Hepatocyte (in vitro differentiated cells): Measurements from ENCODE around the gene PHF12.

Source experiments
- CTCF ChIP-seq: fragments of 200-600 bp; sonication (generic); IDR thresholded peaks from 2 replicates; pipeline ENCODE4 v1.5.1; 2016; ENCODE audit warnings: antibody characterized with exemption, mild to moderate bottlenecking; ENCODE audit not compliant: poor library complexity
- EZH2 ChIP-seq: fragments of 200-600 bp; sonication (generic); IDR thresholded peaks from 2 replicates; pipeline ENCODE4 v1.6.1; 2016; ENCODE audit warnings: antibody characterized with exemption, mild to moderate bottlenecking, borderline replicate concordance
- EZH2phosphoT487 ChIP-seq: fragments of 200-600 bp; sonication (generic); IDR thresholded peaks from one replicate; pipeline ENCODE4 v1.6.1; 2018; ENCODE audit warnings: antibody characterized with exemption, mild to moderate bottlenecking, low read depth, moderate library complexity; ENCODE audit not compliant: unreplicated experiment, severe bottlenecking

GRCh38 chr17:28948342-28948741 lies 3.0 kb downstream of the PHF12 start:
- TF ChIP-seq EZH2 (no peak), CTCF (no peak), EZH2phosphoT487 (no peak)
